ENCODE data around the gene CDKAL1. TPM values are rescaled to one million over a fixed set of nuclear protein-coding genes. Genes with fewer than 3 reads are reported as not detected.

Gene CDKAL1
- total RNA-seq, 1 donor from 2014 or later, result 13.4 TPM

- Histone ChIP-seq H3K4me3 (ENCODE audit: low read depth, low read length) (no peak overlapping the region), H3K36me3 (ENCODE audit: control insufficient read depth, insufficient read depth, low read length) (no peaks in the 10 kb centered on the region), H3K27me3 (ENCODE audit: control insufficient read depth, insufficient read depth, low read length) (no peaks in the 10 kb centered on the region)
- TF ChIP-seq, protein P1, sequence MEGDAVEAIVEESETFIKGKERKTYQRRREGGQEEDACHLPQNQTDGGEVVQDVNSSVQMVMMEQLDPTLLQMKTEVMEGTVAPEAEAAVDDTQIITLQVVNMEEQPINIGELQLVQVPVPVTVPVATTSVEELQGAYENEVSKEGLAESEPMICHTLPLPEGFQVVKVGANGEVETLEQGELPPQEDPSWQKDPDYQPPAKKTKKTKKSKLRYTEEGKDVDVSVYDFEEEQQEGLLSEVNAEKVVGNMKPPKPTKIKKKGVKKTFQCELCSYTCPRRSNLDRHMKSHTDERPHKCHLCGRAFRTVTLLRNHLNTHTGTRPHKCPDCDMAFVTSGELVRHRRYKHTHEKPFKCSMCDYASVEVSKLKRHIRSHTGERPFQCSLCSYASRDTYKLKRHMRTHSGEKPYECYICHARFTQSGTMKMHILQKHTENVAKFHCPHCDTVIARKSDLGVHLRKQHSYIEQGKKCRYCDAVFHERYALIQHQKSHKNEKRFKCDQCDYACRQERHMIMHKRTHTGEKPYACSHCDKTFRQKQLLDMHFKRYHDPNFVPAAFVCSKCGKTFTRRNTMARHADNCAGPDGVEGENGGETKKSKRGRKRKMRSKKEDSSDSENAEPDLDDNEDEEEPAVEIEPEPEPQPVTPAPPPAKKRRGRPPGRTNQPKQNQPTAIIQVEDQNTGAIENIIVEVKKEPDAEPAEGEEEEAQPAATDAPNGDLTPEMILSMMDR (IDR thresholded peaks at IDR 0.05; ENCODE audit: insufficient read depth, low read length, severe bottlenecking), result no peak
- DNase-seq (ENCODE audit: low read depth) (no peak), FAIRE-seq (no peak)
Measured at GRCh38 chr6:21208081-21208795, 674.0 kb downstream of the CDKAL1 start.

- Histone ChIP-seq H3K36me3 (ENCODE audit: control insufficient read depth, insufficient read depth, low read length) (no peaks in the 10 kb centered on the region), H3K27me3 (ENCODE audit: control insufficient read depth, insufficient read depth, low read length) (no peaks in the 10 kb centered on the region), H3K4me3 (ENCODE audit: low read depth, low read length) (no peak overlapping the region)
- TF ChIP-seq, protein P1 (IDR thresholded peaks at IDR 0.05; ENCODE audit: insufficient read depth, low read length, severe bottlenecking), result no peak
- FAIRE-seq (no peak), DNase-seq (ENCODE audit: low read depth) (no peak)
Measured at GRCh38 chr6:21208796-21209186, 674.5 kb downstream of the CDKAL1 start.

DNA sequence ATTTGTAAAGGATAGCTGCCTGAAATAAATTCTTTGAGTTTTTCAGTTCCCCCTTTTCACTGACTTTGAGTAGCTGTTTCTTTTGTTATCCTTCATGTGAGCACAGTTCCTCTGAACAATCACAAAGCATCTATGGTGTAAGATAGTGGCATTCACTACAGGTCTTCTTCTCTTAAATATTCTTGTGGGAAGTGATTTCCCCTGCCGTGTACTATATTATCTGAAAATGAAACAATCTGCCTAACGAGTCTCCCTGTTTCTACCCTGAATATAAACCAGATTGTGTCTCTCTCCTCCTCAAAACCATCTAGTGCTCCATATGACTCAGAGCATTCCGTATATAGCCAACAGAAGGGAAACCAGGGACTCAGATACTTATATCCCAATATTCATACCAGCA lies 679.2 kb downstream of the CDKAL1 start:
- H3K27me3 ChIP-seq (ENCODE audit: control insufficient read depth, insufficient read depth, low read length), result no peaks in the 10 kb centered on the region
- FAIRE-seq, result no peak
- DNase-seq (ENCODE audit: low read depth), result no peak
- no peak overlapping the region for H3K4me3 ChIP-seq (ENCODE audit: low read depth, low read length)
- no peaks in the 10 kb centered on the region for H3K36me3 ChIP-seq (ENCODE audit: control insufficient read depth, insufficient read depth, low read length)
- TF ChIP-seq, protein P1 (IDR thresholded peaks at IDR 0.05; ENCODE audit: insufficient read depth, low read length, severe bottlenecking), result no peak

- no peaks in the 10 kb centered on the region for H3K36me3 ChIP-seq (ENCODE audit: control insufficient read depth, insufficient read depth, low read length)
- no peaks in the 10 kb centered on the region for H3K27me3 ChIP-seq (ENCODE audit: control insufficient read depth, insufficient read depth, low read length)
- TF ChIP-seq, protein P1 (IDR thresholded peaks at IDR 0.05; ENCODE audit: insufficient read depth, low read length, severe bottlenecking), result no peak
- DNase-seq (ENCODE audit: low read depth) (peak; percentile 70), FAIRE-seq (no peak)
- no peak overlapping the region for H3K4me3 ChIP-seq (ENCODE audit: low read depth, low read length)
Measured at GRCh38 chr6:21214738-21215448, 680.6 kb downstream of the CDKAL1 start.

DNA sequence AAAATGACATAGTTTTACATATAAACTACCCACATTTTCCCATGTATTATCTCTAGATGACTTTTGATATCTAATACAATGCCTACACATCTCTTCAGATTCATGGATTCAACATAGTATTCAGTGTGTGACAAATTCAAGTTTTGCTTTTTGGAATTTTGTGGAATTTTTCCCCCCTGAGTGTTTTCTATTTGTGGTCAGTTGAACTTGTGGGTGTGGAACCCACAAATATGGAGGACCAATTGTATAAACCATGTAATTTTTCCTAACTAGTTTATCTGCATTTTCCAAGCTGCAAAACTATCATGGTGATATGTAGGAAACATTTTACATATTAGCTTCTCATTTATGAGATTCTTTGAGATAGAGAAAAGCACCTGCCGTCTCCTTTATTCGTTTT lies 685.0 kb downstream of the CDKAL1 start:
- no peak for FAIRE-seq
- TF ChIP-seq, protein P1 (IDR thresholded peaks at IDR 0.05; ENCODE audit: insufficient read depth, low read length, severe bottlenecking), result no peak
- Histone ChIP-seq H3K27me3 (ENCODE audit: control insufficient read depth, insufficient read depth, low read length) (no peaks in the 10 kb centered on the region), H3K4me3 (ENCODE audit: low read depth, low read length) (no peak overlapping the region), H3K36me3 (ENCODE audit: control insufficient read depth, insufficient read depth, low read length) (no peaks in the 10 kb centered on the region)
- no peak for DNase-seq (ENCODE audit: low read depth)
